ENCODE data around the gene CPLX3. TPM values are rescaled to one million over a fixed set of nuclear protein-coding genes. Genes with fewer than 3 reads are reported as not detected.

Gene CPLX3
- total RNA-seq, 4 donors from 2014 or later = not detected

DNA sequence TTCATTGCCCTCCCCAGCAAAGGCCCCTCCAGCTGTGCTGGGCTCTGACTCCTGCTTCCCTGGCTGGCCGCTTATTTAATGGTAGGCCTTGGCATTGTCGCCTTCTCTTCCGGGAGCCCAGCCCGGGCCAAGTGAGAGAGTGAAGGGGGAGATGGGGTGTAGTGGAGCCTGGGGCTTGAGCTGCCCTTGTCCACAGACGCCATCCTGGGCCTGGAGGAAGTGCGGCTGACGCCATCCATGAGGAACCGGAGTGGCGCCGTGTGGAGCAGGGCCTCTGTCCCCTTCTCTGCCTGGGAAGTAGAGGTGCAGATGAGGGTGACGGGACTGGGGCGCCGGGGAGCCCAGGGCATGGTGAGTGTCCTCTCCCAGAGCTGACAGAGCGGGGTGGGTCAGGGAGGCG, 10.5 kb upstream of the CPLX3 start:
- Histone ChIP-seq H3K9me3 (no peaks in the 10 kb centered on the region), H3K4me3 (no peak overlapping the region), H3K27ac (peak overlapping the region in 3 of 4 donors; percentile 14 to 59 (median 49)), H3K36me3 (no peaks in the 10 kb centered on the region), H3K27me3 (peaks cover 6% of the 10 kb centered on the region), H3K4me1 (peaks cover 0 to 44% (median 14%) of the 10 kb centered on the region in 3 donors)
- no peak for ATAC-seq
- 100% methylated on average over 1 of the region's 15 CpGs; no CpG with 5 or more reads in 1 of the 2 donors for WGBS, 2 donors (ENCODE audit: low coverage in 1 of 2)
- TF ChIP-seq POLR2A (IDR thresholded peaks at IDR 0.05) (no peak), EP300 (IDR thresholded peaks at IDR 0.05) (no peak), POLR2AphosphoS5 (IDR thresholded peaks at IDR 0.05) (no peak), CTCF (IDR thresholded peaks at IDR 0.05) (no peak)

DNA sequence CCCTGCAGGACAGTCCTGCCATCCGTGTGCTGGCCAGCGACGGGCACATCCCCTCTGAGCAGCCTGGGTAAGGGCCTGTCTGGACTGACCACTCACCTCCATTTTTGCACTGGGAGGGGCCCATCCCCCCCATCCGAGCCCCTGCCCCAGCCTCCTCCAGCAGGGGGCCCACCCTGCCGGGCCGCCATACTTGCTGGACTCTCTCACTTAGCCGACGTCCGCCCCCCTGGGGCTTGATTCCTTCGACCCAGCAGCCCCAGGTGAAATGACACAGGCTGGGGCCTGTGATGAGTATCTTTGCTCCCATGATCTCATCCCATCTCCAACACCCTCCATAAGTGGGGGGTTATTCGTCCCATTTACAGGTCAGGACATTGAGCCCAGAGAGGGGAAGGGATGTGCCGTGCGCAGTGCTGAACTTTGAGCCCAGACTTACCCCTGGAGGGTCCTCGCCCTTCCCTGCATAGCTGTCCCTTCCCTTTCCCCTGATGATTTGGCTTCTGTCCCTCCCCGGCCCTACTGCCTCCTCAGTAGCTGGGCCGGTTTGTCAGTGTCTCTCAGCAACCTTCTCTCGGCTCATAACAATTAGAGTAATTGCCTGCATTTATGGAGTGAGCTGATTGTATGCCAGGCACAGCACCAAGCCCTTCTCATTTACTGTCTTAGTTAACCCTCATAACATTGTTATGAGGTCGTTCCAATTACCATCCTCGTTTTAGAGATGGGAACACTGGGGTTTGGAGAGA, 9.6 kb upstream of the CPLX3 start:
- 37 to 61% methylated on average over 7 to 9 of the region's 19 CpGs for WGBS, 2 donors (ENCODE audit: low coverage in 1 of 2)
- Histone ChIP-seq H3K4me3 (no peak overlapping the region), H3K27me3 (peaks cover 6% of the 10 kb centered on the region), H3K27ac (peak overlapping the region in 3 of 4 donors; percentile 33 to 59 (median 49)), H3K9me3 (no peaks in the 10 kb centered on the region), H3K36me3 (no peaks in the 10 kb centered on the region), H3K4me1 (peaks cover 0 to 44% (median 14%) of the 10 kb centered on the region in 3 donors)
- ATAC-seq = no peak
- TF ChIP-seq CTCF (IDR thresholded peaks at IDR 0.05) (no peak), POLR2A (IDR thresholded peaks at IDR 0.05) (no peak), POLR2AphosphoS5 (IDR thresholded peaks at IDR 0.05) (no peak), EP300 (IDR thresholded peaks at IDR 0.05) (no peak)

DNA sequence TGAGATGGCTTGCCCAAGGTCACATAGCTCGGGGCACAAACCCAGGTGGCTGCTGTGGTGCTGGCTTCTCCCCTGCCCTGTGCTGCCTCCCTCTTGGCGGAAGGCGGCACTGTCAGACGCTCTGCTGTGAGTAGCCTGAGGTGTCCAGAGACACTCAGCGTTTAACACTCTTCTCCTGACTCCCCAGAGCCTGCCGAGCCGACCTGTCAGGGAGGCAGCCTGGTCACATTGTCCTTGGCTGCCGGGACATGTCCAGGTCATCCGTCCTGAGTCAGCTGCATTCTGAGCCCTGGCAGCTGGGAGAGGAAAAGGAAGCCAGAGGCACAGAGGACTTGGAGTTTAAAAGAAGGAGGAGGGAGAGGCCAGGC, 9.1 kb upstream of the CPLX3 start:
- Histone ChIP-seq H3K27ac (peak overlapping the region in 3 of 4 donors; percentile 33 to 59 (median 49)), H3K4me1 (peaks cover 0 to 44% (median 14%) of the 10 kb centered on the region in 3 donors), H3K9me3 (no peaks in the 10 kb centered on the region), H3K36me3 (no peaks in the 10 kb centered on the region), H3K27me3 (peaks cover 4% of the 10 kb centered on the region), H3K4me3 (no peak overlapping the region)
- 11% methylated on average over 8 of the region's 9 CpGs; no CpG with 5 or more reads in 1 of the 2 donors for whole genome bisulfite sequencing, 2 donors (ENCODE audit: low coverage in 1 of 2)
- TF ChIP-seq CTCF (IDR thresholded peaks at IDR 0.05) (peak in 2 of 4 experiments; percentile 50 to 60), EP300 (IDR thresholded peaks at IDR 0.05) (no peak), POLR2A (IDR thresholded peaks at IDR 0.05) (no peak), POLR2AphosphoS5 (IDR thresholded peaks at IDR 0.05) (no peak)
- peak; percentile 78 for ATAC-seq

GRCh38 chr15:74820056-74820455, 6.4 kb upstream of the CPLX3 start:
- Histone ChIP-seq H3K36me3 (no peaks in the 10 kb centered on the region), H3K27me3 (peaks cover 6% of the 10 kb centered on the region), H3K9me3 (no peaks in the 10 kb centered on the region), H3K4me1 (peaks cover 0 to 36% (median 14%) of the 10 kb centered on the region in 3 donors), H3K4me3 (no peak overlapping the region), H3K27ac (no peak overlapping the region)
- ATAC-seq = no peak
- TF ChIP-seq POLR2AphosphoS5 (IDR thresholded peaks at IDR 0.05) (no peak), POLR2A (IDR thresholded peaks at IDR 0.05) (no peak), CTCF (IDR thresholded peaks at IDR 0.05) (no peak), EP300 (IDR thresholded peaks at IDR 0.05) (no peak)
- WGBS, 2 donors (ENCODE audit: low coverage in 1 of 2) = 80% methylated on average over 1 of the region's 5 CpGs; no CpG with 5 or more reads in 1 of the 2 donors

All from gastroesophageal sphincter (tissue), 4 donors.